K562 treated with DMSO at 1 percent for 12 hours (cell line): ENCODE data around the gene C1orf122. TPM values are rescaled to one million over a fixed set of nuclear protein-coding genes. Genes with fewer than 3 reads are reported as not detected.

Experiments used
- total RNA-seq: library from RNA; unstranded; fragments of 300-600 nt; gene quantifications from 2 replicates; pipeline ENCODE4 v1.2.3, GENCODE V29; 2022; ENCODE audit not compliant: insufficient read depth

C1orf122 gene
- 80.3 and 182 TPM in 2 replicates for total RNA-seq

GRCh38 chr1:37807555-37808368 is at the start of gene C1orf122, which contains the start of gene YRDC:
Gene C1orf122 (plus strand): TSS chr1:37807790. CDS start chr1:37808405, 615 bp downstream.
Gene YRDC (minus strand): TSS chr1:37808208. CDS start chr1:37808180, 28 bp downstream.

DNA sequence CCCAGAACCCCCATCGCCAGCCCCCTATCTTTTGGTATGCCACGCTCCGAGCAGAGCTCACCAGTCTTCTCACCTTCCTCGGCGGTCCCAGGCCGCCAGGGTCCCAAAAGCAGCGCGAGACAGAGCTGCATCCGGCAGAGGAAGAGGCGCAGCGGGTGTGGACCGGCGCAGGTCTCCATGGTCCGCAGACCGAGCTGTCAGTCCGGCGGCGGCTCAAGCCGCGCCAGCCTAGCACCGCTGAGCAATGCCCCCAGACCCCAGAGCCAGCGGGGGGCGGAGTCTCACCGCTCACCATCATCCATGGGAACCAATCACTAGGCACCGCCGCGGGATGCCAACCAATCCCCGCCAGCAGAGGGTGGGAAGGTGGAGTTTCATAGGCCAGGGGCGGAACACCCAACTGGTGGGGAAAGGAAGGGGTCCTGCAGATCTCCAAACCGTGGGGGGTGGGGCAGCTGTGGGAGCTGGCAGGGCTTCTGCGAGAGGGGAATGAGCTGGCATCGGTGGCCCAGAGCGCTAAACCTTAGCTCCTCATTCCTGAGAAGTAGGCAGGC is 42.6 kb upstream of the C1orf122 start, which contains the start of gene EPHA10:
Gene EPHA10, minus strand, starts transcription at position 233 of the 554 bp plus-strand sequence. Its CDS starts 54 bp downstream, at position 179.

DNA sequence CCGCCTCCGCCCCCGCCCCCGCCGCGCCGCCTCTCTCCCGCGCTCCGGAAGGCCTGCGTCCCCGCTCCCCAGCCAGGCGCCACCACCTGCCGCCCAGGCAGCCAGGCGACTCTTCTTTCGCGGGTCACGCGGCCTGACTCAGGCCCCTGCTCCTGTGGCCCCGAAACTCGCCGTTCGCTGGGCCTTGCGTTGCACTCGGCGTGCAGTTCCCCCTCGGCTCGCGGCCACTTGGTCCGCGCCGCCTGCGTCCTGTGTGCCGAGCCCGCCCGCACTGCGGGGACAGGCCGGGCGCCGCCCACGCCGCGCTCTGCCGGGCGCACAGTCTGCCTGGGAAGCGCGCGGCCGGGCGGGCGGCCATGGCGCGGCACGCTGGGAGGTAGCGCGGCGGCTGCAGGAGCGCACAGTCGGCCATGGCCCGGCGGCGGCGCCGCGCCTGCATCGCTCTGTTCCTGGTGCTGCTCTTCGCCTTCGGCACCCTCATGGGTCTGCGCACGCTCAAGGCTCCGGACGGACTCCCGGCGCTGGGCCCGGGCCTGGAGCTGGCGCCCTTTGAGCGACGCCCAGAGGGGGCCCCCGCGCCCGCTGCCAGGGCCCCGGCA is 13.7 kb upstream of the C1orf122 start, which contains the start of gene MANEAL:
Gene MANEAL, plus strand, starts transcription at position 75 of the 599 bp plus-strand sequence. Its CDS starts 336 bp downstream, at position 411.

Other genes with a start within 250 kb of the C1orf122 start
- gene GNL2, start 211.9 kb upstream of the C1orf122 start, total RNA-seq, result 60.8 and 85.9 TPM in 2 replicates
- gene RSPO1, start 172.9 kb upstream of the C1orf122 start, total RNA-seq, result not detected in 2 replicates
- gene CDCA8, start 115.3 kb upstream of the C1orf122 start, total RNA-seq, result 50.0 and 88.1 TPM in 2 replicates
- not detected in 2 replicates for gene EPHA10, start 42.7 kb upstream of the C1orf122 start, total RNA-seq
- 0.48 and 0.58 TPM in 2 replicates for gene MANEAL, start 13.9 kb upstream of the C1orf122 start, total RNA-seq
- 41.1 and 46.3 TPM in 2 replicates for gene YRDC, start 418 bp downstream of the C1orf122 start, total RNA-seq
- 1.1 and 4.0 TPM in 2 replicates for gene MTF1, start 51.8 kb downstream of the C1orf122 start, total RNA-seq
- 12.3 and 27.3 TPM in 2 replicates for gene INPP5B, start 139.3 kb downstream of the C1orf122 start, total RNA-seq
- 53.1 and 94.1 TPM in 2 replicates for gene SF3A3, start 182.2 kb downstream of the C1orf122 start, total RNA-seq
- 90.3 and 117 TPM in 2 replicates for gene FHL3, start 197.7 kb downstream of the C1orf122 start, total RNA-seq
- 50.2 and 62.1 TPM in 2 replicates for gene UTP11, start 204.9 kb downstream of the C1orf122 start, total RNA-seq
- 0.28 and 0.64 TPM in 2 replicates for gene POU3F1, start 239.0 kb downstream of the C1orf122 start, total RNA-seq